ENCODE results near the gene FAM13A.
"Not testable (repeated sequence)": the region's sequence is repeated elsewhere in the genome, so short reads cannot be mapped to it uniquely, and the experiment has no call there.

The FAM13A gene

DNA sequence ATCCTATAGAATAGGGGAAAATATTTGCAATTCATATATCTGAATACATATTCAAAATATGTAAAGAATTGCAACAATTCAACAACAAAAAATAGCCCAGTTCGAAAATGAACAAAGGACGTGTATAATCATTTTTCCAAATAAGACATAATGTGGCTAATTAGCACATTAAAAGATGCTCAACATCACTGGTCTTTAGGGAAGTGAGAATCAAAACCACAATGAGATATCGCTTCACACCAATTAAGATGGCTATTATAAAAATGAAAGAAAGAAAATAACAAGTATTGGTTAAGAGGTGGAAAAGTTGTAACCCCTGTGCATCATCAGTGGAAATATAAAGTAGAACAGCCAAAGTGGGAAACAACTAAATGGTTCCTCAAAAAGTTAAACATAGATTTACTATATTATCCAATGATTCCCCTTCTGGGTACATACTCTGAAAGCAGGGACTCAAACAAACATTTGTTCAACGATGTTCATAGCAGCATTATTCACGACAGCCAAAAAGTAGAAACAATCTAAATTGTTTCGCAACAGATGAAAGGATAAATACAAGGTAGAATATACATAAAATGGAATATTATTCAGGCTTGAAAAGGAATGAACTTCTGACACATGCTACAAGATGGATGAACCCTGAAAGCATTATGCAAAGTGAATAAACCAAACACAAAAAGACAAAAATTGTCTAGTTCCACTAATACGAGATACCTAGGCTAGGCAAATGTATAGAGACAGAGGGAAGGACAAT lies 12.7 kb downstream of the FAM13A start:
- in situ Hi-C loops (cut with MboI; ENCODE audit: low sequenced_read_pairs): no loop called here

DNA sequence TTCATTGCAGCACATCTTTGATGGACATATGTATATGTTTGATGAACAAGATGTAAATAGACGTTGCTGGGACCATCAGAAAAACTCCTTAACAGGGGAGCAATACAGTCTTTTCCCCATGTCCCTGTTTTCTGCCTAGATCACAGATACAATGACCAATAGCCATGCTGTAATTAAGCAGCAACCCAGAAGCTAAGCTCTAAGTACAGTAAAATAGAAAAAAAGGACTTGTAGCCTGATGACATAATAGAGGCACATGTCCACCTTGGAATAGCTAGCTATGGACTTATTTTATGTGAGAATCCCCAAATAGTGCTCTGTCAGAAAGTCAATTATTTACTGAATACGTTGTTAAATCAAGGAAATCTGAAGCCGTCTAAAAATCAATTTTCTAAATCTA lies 14.9 kb downstream of the FAM13A start:
- in situ Hi-C loops (cut with MboI; ENCODE audit: low sequenced_read_pairs): no loop called here

DNA sequence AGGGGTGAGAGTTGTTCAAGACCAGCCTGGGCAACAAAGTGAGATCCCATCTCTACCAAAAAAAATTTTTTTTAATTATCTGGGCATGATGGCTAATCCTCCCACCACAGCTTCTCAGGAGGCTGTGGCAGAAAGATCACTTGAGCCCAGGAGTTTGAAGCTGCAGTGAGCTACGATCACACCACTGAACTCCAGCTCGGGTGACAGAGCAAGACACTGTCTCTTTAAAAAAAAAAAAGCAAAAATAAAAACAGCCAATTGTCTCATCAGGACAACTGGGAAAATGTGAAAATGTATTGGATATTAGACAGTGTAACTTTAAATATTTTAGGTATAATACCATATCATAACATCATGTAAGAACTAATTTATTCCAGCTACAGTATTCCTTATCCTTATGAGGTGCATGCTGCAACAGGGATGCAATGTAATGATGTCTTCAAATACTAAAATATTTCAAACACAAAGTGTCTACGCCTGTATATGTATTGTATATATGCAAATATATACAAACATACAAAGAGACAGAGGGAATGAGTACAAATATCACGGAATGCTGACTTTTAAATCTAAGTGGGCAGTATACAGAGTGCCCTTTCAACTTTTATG lies 17.2 kb downstream of the FAM13A start:
- in situ Hi-C loops (cut with MboI; ENCODE audit: low sequenced_read_pairs): no loop called here

DNA sequence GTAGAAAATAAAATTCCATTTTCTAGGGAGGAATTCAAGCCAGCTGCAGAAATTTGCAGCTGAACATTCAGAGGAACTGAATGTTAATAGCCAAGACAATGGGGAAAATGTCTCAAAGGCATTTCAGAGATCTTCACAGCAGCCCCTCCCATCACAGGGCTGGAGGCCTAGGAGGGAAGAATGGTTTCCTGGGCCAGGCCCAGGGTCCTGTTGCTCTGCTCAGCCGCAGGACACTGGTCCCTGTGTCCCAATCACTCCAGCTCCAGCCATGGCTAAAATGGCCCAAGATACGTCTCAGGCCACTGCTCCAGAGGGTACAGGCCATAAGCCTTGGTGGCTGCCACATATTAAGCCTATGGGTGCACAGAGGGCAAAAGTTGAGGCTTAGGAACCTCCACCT lies 20.4 kb downstream of the FAM13A start:
- in situ Hi-C loops (cut with MboI; ENCODE audit: low sequenced_read_pairs): no loop called here

DNA sequence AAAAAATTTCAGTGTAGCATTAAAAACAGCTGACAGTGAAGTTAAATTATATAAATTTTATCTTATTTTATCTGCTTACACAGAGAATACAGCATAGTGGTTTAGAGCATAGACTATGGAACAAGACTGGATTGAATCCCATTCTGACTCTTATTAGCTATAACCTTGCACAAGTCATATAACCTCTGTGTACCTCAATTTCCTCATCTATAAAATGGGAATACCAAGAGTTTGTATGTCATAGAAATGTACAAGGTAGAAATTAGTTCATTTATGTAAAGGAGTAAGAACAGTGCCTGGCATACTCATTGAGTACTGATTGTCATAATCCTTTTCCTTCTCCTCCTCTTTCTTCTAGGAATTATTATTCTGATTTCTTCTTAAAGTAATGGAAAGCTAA lies 25.7 kb downstream of the FAM13A start:
- in situ Hi-C loops (cut with MboI; ENCODE audit: low sequenced_read_pairs): no loop called here

DNA sequence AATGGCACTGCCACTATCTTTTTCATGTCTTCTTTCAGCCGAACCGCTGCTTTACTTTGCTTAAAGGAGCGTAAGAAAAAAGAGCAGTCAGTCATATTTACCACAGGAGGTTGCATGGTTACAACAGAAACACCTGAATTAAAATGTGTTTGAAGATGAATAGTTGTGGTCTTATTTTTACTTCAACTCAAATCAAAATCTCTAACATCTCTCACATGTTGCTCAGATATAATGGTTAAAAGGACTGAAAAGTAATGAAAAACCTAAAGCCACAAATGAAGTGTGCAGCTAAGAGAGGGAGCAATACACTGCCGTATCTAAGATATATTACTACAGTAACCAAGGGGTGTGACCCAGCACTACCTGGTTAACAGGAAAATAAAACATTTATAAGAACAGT lies 27.4 kb downstream of the FAM13A start:
- in situ Hi-C loops (cut with MboI; ENCODE audit: low sequenced_read_pairs): no loop called here

DNA sequence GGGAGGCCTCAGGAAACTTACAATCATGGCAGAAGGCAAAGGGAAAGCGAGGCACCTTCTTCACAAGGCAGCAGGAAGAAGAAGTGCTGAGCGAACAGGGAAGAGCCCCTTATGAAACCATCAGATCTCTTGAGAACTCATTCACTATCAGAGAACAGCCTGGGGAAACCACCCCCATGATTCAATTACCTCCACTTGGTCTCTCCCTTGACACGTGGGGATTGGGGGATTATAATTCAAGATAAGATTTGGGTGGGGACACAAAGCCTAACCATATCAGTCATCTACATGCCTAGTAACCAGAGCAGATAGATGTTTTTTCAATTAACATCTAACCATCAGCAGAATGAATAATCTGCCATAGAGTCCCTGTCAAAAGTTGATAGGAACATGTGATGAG lies 30.4 kb downstream of the FAM13A start:
- in situ Hi-C loops (cut with MboI; ENCODE audit: low sequenced_read_pairs): no loop called here

DNA sequence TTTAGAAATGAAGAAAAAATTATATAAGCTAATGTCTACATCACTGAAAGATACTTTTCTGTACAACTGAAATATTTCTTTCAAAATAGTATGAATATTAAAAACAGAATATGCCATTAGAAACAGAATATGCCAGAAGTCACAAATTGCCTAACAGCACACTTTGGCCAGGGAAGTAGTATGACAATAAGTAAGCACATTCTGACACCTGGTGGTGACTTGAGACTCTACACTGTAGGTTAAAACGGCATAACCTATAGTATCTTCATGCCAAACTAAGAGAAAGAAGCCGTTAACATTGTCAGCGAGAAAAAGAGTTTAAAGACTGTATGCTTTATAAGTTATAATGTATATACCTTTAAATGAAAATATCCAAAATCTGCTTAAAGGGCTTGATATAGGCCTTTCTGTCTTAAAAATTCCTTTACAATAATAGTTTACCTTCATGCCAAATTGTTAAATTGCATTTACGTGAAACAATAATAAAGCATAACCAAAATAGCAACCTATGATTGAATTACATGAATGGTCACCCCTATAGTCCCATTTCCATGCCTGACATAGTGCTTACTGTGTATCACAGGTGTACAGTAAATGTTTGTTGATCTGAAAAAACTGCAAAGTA lies 32.8 kb downstream of the FAM13A start:
- in situ Hi-C loops (cut with MboI; ENCODE audit: low sequenced_read_pairs): no loop called here

DNA sequence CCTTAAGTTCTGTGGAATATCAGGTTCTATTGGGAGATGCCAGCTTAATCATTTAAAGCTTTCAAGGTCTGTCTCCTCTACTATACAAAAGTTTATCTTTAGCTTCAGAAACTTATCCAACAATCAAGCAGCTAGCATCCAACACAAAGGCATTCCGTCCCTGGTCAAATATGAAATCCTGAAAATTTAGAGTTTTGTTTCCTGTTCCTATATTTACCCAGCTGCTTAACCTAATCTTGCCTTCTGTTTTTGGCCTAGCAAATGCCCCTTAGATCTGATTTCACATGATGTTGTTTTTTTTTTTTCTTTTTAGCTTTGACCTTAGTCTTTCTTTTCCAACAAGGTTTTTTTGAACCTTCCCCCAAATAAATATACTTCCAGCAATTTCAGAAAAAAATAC lies 33.8 kb downstream of the FAM13A start:
- in situ Hi-C loops (cut with MboI; ENCODE audit: low sequenced_read_pairs): no loop called here

DNA sequence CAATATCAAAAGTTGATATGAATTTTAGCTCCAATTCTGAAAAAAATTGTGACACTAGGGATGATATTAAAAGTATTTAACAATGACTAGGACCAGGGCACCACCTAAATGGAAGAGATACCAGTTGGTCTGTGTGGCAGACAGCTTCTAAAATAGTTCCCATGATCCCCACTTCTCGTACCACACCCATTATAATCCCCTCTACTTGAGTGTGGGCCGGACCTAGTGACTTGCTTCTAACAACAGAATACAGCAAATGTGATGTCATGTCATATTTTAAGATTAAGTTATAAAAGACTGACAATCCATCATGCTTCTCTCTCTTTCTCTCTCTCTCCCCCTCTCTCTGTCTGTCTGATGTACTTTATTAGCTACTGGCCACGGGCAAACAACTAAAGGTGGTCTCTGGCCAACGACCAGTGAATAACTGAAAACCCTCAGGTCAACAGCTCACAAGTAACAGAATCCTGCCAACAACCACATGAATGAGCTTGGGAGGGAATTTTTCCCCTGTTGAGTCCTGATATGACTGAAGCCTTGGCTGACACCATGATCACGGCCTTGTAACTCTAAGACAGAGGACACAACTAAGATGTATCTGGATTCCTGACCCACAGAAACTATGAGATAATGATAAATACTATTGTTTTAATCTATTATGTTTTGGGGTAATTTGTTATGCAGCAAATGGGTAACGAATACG lies 34.4 kb downstream of the FAM13A start:
- in situ Hi-C loops (cut with MboI; ENCODE audit: low sequenced_read_pairs): no loop called here

DNA sequence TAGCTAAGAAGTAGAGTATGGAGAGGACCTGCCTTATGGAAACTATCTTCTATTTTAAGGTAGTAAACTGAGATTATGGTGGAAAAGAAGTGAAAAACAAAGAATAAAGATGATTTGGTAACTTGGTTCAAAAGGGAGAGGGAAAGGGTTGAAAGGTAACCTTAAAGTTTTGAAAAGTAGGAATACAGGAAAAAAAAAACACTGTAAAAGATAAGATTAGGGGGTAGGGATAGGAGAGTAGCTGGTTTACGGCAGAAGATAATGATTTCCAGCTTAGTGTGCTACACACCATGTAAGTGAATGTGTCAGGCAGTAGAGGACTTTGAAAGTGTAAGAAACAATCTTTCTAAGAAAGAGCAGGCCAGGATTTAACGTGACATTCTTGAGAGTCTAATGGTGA lies 35.3 kb downstream of the FAM13A start:
- in situ Hi-C loops (cut with MboI; ENCODE audit: low sequenced_read_pairs): no loop called here

DNA sequence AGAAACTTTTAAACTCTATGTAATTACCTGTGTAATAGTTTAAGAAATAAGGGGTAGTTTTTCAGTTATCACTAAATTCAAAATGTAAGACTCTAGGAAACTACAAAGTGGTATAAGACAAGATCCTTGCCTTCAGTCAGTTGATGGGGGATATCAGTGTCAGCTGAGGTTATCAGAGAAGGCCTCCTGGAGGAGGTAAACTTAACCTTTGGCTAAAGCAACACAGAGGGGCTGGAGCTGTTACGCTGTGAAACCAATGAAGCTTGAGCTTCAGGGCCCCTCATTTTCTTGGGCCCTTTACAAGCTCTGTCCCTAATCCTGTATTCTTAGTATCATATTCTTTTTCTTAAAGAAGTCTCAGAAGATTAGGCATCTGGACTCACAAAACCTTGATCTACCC lies 35.9 kb downstream of the FAM13A start:
- in situ Hi-C loops (cut with MboI; ENCODE audit: low sequenced_read_pairs): no loop called here

DNA sequence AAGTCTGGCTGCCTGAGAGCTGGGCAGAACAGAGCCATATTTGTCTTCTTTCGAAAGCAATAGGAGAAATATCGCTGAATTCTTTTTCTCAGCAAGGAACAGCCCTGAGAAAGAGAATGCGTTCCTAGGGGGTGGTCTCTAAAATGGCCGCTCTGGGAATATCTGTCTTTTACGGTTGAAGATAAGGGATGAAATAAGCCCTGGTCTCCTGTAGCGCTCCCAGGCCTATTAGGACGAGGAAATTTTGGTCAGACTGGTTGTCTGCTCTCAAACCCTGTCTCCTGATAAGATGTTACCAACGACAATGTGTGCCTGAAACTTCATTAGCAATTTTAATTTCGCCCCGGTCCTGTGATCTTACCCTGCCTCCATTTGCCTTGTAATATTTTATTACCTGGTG lies 42.1 kb downstream of the FAM13A start:
- in situ Hi-C loops (cut with MboI; ENCODE audit: low sequenced_read_pairs): not testable (repeated sequence)

DNA sequence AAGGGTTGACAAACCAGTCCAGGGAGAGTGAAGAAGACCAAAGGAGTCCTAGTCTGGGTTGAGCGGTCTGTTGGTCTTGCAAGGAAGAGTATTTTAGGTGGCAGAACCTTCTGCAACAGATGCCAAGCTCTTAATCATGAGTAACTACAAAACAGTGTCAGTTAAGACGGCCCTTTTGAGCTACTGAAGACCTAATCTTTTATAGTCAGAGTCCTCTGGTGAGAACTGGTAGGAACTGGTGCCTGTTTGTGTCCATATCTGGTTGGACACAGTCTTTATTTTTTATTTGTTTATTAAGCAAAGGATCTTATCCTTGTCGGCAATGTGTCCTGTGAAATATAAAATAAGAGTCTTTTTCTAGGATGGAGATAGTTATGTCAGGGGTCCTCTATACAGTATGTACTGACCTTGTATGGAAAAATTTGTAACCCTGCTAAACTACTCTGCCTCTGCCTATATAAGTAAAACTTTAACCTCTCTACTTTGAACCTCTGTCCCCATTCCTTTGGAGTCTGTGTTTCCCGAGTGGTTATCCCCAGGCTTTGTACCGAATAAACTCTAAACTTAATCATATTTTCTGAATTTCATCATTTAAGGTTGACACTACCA lies 47.1 kb downstream of the FAM13A start:
- in situ Hi-C loops (cut with MboI; ENCODE audit: low sequenced_read_pairs): no loop called here

DNA sequence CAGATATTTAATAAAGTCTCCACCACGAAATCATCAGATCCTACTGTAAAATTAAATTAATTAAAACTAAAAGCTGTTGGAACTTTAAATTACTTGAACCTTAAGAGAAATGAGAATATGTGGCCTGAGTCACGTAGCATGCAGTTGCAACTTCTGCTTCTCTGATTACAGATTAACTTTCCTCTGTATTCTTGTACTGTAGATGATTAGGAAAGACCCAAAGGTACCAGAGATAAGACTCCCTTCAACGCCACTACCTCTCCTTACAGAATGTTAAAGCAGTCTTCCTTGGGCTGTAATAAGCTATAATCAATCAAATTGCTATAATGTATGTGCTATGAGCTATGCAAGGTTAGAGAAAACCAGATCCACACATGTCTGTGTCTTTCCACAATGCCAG lies 47.9 kb downstream of the FAM13A start:
- in situ Hi-C loops (cut with MboI; ENCODE audit: low sequenced_read_pairs): no loop called here

DNA sequence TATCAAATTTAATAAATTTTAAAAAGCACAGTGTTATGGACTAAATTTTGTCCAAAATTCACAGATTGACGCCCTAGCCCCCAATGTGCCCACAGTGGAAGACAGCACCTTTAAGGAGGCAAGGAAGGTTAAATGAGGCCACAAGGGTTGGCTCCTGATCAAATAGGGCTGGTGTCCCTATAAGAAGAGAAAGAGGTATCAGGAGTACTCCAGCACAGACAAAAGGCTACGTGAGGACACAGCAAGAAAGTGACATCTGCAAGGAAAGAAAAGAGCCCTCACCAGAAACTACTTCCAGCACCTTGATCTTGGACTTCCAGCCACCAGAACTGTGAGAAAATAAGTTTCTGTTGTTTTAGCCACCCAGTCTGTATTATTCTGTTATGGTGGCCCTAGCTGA lies 48.8 kb downstream of the FAM13A start:
- in situ Hi-C loops (cut with MboI; ENCODE audit: low sequenced_read_pairs): no loop called here

DNA sequence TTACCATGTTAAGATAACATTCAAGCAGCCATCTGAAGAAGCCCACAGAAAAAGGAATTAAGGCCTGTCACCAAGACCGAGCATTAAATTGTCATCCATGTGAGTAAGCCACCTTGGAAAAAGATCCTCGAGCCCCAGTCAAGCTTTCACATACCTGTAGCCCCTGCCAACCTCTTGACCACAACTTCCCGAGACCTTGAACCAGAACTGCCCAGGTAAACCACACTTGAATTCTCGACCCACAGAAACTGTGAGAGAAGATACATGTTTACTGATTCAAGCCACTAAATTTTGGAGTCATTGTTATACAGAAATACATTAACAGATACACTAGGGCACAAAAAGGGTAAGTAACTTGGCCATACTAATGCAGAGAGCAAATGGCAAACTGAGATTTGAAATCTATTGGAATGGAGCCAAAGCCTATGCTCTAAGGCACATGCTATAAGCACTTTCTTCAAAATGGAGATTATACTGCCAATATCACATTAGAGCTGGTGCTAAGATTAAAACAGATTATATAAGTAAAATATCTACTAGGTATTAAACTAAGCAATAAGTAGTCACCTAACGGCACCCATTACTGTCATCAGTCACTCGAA lies 49.5 kb downstream of the FAM13A start:
- in situ Hi-C loops (cut with MboI; ENCODE audit: low sequenced_read_pairs): no loop called here

DNA sequence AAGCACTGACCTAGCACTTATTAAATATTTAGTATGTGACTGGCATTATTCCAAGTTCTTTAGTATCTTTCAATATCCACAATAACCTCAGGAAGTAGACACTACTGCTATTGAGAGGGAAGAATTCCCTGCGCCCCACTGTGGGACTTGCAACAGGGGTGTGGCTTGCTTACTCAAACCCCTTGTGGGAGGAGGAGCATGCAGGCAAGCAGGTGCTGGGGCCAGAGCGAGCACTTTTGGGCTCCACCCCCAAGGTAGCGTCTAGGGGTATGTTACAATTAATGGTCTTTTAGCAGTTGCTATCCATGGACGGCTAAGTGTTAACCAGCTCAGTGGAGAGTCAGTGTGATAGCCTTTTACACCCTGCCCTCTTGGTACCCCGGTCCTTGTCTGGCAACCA lies 50.7 kb downstream of the FAM13A start:
- in situ Hi-C loops (cut with MboI; ENCODE audit: low sequenced_read_pairs): no loop called here

DNA sequence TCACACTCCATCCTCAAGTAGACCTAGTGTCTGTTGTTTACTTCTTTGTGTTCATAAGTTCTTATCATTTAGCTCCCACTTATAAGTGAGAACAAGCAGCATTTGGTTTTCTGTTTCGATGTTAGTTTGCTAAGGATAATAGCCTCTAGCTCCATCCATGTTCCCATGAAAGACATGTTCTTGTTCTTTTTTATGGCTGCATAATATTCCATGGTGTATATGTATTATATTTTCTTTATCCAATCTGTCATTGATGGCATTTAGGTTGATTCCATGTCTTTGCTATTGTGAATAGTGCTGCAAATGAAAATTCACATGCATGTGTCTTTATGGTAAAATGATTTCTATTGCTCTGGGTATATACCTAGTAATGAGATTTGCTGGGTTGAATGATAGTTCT lies 51.9 kb downstream of the FAM13A start:
- in situ Hi-C loops (cut with MboI; ENCODE audit: low sequenced_read_pairs): not testable (repeated sequence)

DNA sequence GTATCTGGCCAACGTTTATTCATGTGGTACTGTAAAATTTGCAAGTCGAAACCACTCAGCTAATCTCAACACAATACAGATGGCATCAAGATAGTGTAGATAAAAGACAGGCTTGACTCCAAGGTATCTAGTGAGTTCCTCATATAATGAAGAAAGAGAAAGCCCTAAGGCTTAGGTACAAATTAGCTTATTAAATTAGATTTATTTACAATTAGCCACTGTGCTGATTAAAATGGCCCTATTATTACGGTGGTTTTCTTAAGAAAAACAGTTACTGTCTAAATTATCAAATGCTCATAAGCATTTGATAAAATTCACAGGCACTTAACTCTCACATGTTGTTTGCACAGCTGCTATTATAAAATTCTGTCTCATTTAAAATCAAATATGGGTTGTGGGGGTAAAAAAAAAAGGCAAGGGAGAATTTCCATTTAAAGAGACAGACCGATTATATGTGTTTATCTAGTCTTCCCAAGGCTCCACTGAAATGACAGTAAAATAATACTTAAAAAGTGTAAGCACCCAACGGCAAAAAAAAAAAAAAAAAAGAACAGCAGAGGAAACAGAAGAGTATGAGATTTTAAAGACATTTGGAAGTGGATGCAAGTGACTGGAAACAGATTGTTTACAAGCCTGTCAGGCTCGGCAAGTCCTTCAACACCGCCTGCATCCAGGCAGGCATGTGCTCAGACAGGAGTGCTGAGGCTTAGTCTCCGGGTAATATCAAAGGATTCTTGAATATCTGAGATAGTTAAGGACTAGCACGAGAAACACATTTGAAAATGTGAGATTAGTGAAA lies 55.1 kb downstream of the FAM13A start:
- in situ Hi-C loops (cut with MboI; ENCODE audit: low sequenced_read_pairs): no loop called here

Data from hTERT RPE-1 (cell line).